DLD1 (cell line): ENCODE results near the gene ARL4A.

Source experiments
- in situ Hi-C: cut with HindIII; loops from 2 replicates; pipeline ENCODE4 v1.10.0; 2017; ENCODE audit warnings: low sequenced_read_pairs

ARL4A gene

GRCh38 chr7:12722636-12723605, 35.5 kb downstream of the ARL4A start:
- in situ Hi-C loops, result no loop called here

GRCh38 chr7:12725575-12726316, 38.3 kb downstream of the ARL4A start:
- in situ Hi-C loops, result no loop called here

DNA sequence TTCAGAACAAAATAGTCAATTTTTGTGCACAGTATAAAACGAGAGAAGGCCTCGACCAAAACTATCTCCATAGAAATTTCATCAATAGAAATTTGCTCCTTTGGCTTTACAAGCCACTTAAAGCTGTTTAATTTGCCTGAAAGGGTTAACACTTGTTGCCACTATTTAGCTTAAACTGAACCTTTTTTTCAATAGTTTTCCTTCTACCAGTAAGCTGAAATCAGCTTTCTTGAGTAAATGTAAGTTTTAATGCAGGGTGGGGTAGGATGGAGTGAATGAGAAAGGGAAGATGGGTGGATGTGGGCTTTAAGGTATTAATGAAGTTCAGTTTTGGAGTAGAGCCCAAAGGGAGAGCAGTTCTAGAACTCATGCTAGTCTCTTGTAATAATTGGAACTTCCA, 39.5 kb downstream of the ARL4A start:
- in situ Hi-C loops, result no loop called here

DNA sequence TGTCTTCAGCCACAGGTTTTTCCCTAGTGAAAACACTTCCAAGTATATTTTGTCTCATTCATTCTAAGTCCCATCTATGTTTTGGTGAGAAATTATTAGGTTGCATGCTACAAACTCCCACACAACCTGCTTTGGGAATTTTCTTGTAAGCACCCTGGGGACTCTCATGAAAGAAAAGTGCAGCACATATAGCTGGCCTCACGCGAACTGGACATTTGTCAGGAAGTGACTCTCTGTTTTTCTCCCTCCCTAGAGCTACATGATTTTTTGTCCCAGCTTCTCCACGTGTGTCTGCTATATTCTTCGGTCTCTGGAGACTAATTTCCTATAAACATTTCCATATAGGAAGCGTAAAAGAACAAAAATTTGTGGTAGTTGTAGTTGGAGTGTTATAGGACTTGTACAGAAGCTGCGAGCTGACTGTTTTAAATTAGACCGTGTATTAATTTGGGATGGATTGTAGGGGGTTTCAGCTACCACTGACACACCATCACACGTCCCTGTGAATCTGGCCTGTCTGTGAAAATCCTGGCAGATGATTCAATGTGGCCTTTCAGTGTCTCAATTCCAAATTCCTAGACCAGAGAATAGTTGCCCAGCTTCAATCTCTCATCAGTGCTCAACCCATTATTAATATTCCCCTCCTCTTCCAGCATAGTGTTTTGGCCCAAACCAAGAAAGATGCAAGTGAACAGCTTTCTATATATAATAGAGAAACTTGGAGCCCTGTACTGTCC, 40.2 kb downstream of the ARL4A start:
- in situ Hi-C loops, result no loop called here

- in situ Hi-C loops, result no loop called here
Observed at GRCh38 chr7:12728192-12728538, 40.7 kb downstream of the ARL4A start.

DNA sequence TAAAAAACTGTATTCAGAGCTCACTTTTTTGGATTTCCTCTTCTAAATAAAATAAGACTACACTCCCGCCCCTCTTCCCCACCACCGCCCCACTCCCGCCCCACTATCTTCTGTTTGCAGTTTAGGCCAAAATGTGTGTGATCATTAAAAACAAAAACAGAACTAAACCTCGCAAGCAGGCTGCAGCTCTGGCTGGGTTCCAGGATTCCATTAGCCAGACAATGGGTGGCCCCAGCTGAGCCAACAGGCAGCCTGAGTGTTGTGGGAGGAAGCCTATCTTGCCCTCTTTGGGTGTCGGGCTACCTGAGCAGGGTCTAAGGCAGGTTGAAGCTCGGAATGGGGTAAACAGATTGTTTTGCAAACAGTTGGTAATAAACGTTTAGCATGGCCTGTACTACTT, 41.7 kb downstream of the ARL4A start:
- in situ Hi-C loops, result no loop called here

DNA sequence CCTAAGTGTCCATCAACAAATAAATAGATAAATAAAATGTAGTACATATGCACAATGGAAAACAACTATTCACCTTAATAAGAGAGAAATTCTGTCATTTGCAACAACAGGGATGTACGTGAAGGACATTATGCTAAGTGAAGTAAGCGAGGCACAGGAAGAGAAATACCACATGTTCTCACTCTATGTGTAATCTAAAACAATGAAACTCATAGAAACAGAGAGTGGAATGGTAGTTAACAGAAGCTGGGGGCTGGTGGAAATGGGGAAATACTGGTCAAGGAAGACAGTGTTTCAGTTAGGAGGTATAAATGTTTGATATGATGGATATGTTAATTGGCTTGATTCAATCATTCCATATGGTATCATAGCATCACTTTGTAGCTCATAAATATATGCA, 43.1 kb downstream of the ARL4A start:
- in situ Hi-C loops, result no loop called here

GRCh38 chr7:12731214-12731656, 43.8 kb downstream of the ARL4A start:
- in situ Hi-C loops, result no loop called here

- in situ Hi-C loops, result no loop called here
Observed at GRCh38 chr7:12731775-12732174, 44.3 kb downstream of the ARL4A start.

GRCh38 chr7:12732428-12732827, 45.0 kb downstream of the ARL4A start:
- in situ Hi-C loops, result no loop called here

GRCh38 chr7:12735923-12736322, 48.5 kb downstream of the ARL4A start:
- in situ Hi-C loops, result no loop called here

DNA sequence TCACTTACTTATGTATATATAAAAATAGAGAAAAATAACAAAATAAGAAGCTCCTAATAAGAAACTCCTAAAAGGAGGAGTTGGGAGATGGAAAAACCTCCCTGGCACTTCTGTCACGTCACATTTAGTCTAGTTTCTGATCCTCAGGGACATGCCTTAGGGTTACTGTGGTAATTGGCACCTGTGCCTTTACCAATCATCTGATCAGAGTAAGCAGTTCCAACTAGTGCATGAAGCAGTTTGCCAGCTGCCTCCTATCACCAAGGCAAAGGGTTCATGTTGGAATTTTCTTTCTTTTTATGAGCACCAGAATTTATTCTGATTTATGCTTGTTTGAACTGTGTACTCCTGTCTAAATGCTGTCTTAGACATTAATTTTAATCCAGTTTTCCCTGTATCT, 49.9 kb downstream of the ARL4A start:
- in situ Hi-C loops, result no loop called here

GRCh38 chr7:12737836-12738235, 50.4 kb downstream of the ARL4A start:
- in situ Hi-C loops, result no loop called here

GRCh38 chr7:12738665-12739064, 51.2 kb downstream of the ARL4A start:
- in situ Hi-C loops, result no loop called here
